Progenitor cell of endocrine pancreas (in vitro differentiated cells): Measurements from ENCODE around the gene RBM44. TPM values are rescaled to one million over a fixed set of nuclear protein-coding genes. Genes with fewer than 3 reads are reported as not detected.

Experiments
- DNase-seq: peaks from one replicate; pipeline ENCODE4 v3.0.0; 2021; ENCODE audit warnings: low spot score; ENCODE audit not compliant: unreplicated experiment
- H3K27ac Mint-ChIP-seq: 2 replicates; pipeline ENCODE4 v1.8.0; 2021; ENCODE audit warnings: mild to moderate bottlenecking, moderate library complexity, mixed read lengths
- H3K27me3 Mint-ChIP-seq: 2 replicates; pipeline ENCODE4 v1.8.0; 2021; ENCODE audit warnings: mixed read lengths
- H3K36me3 Mint-ChIP-seq: 2 replicates; pipeline ENCODE4 v1.8.0; 2022; ENCODE audit warnings: mixed read lengths; ENCODE audit not compliant: insufficient read depth
- H3K4me1 Mint-ChIP-seq: 2 replicates; pipeline ENCODE4 v1.8.0; 2021; ENCODE audit warnings: low read depth, mixed read lengths
- H3K4me3 Mint-ChIP-seq: 2 replicates; pipeline ENCODE4 v1.8.0; 2021; ENCODE audit warnings: low read depth, mild to moderate bottlenecking, moderate library complexity, mixed read lengths
- H3K9me3 Mint-ChIP-seq: 2 replicates; pipeline ENCODE4 v1.8.0; 2021; ENCODE audit warnings: low read depth, mixed read lengths
- total RNA-seq: library from RNA; stranded (reverse); gene quantifications from 2 replicates; pipeline ENCODE4 v1.2.1, GENCODE V29; 2021
- TF ChIP-seq, protein P1 (sequence below): fragments of 200-600 bp; sonication (generic); IDR thresholded peaks from one replicate; pipeline ENCODE4 v1.5.0; 2021; ENCODE audit warnings: antibody characterized with exemption, mild to moderate bottlenecking; ENCODE audit not compliant: unreplicated experiment

Gene RBM44
- total RNA-seq, 1 donor from 2014 or later = 0.81 TPM

DNA sequence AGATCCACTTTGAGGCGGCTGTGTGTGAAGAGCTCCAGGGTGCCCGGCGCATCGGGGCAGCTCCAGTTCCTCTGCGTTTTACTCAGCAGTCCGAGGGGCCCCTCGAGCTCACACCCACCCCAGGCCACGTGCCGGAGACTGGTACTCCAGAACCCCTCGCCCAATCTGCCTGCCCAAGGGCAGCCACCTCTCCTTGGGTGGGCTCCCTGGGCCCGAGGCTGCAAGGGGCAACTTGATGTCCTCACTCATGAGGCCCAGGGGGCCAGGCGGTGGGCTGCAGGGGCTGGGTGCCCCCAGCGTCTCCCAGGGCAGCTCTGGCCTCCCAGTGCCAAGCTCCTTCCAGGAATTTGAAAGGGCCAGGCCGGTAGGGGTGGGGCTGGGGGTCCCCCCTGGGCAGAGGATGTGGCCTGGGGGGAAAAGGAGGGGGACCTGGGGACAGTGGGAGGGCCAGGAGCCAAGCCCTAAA lies 77.5 kb downstream of the RBM44 start:
- TF ChIP-seq, protein P1, sequence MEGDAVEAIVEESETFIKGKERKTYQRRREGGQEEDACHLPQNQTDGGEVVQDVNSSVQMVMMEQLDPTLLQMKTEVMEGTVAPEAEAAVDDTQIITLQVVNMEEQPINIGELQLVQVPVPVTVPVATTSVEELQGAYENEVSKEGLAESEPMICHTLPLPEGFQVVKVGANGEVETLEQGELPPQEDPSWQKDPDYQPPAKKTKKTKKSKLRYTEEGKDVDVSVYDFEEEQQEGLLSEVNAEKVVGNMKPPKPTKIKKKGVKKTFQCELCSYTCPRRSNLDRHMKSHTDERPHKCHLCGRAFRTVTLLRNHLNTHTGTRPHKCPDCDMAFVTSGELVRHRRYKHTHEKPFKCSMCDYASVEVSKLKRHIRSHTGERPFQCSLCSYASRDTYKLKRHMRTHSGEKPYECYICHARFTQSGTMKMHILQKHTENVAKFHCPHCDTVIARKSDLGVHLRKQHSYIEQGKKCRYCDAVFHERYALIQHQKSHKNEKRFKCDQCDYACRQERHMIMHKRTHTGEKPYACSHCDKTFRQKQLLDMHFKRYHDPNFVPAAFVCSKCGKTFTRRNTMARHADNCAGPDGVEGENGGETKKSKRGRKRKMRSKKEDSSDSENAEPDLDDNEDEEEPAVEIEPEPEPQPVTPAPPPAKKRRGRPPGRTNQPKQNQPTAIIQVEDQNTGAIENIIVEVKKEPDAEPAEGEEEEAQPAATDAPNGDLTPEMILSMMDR = no peak
- Mint-ChIP-seq H3K36me3 (peaks cover 3% of the 10 kb centered on the region), H3K4me3 (no peak overlapping the region)

DNA sequence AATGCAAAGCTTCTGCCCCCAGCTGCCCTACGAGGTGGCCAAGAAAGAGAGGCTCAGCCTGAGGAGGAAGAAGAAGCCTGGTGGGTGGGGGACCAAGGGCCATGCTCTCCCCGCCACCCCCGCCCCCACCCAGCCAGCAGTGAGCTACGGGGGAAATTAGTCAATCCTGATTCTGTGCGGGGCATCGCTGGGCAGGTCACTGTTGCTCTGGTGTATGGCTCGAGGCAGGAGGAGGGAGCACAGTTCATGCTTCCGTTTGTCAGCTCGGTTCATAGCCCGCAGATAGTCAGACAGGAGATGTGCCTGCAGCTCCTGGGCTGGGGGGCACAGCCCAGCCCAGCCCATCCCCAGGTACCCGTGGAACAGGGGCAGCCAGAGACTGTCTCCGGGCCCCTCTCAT lies 78.0 kb downstream of the RBM44 start:
- Mint-ChIP-seq H3K27ac (no peak overlapping the region), H3K9me3 (no peaks in the 10 kb centered on the region), H3K4me1 (peaks cover 2% of the 10 kb centered on the region), H3K4me3 (no peak overlapping the region), H3K27me3 (no peaks in the 10 kb centered on the region), H3K36me3 (peaks cover 7% of the 10 kb centered on the region)
- TF ChIP-seq, protein P1 = no peak
- DNase-seq = no peak

More for the DNA sequence above, 77.5 kb downstream of the RBM44 start:
- no peak overlapping the region for H3K27ac Mint-ChIP-seq
- no peaks in the 10 kb centered on the region for H3K27me3 Mint-ChIP-seq
- DNase-seq = no peak
- no peaks in the 10 kb centered on the region for H3K9me3 Mint-ChIP-seq
- peaks cover 2% of the 10 kb centered on the region for H3K4me1 Mint-ChIP-seq

DNA sequence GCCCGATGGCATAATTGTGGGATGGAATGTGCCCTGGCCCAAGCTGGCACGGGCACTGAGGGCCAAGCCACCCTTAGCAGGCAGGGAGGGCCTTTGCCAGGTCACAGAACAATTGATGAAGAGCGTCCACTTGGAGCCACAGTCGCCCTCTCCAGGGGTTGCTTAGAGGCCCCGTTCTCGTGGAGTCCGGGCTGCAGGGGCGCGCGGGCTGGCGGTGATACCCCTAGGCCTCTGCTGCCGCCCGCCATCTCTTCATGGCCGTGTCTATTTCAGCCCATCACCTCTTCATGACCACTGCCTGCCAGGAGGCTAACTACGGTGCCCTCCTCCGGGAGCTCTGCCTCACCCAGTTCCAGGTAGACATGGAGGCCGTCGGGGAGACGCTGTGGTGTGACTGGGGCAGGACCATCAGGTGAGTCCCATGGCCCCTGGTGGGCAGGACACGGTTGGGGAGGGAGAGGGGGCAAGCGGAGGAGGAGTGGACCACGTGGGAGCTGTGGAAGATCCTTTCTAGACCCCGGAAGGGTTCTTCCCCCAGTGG lies 78.4 kb downstream of the RBM44 start:
- Mint-ChIP-seq H3K27ac (no peak overlapping the region), H3K4me3 (no peak overlapping the region), H3K36me3 (peaks cover 12% of the 10 kb centered on the region), H3K4me1 (peaks cover 2% of the 10 kb centered on the region), H3K27me3 (no peaks in the 10 kb centered on the region), H3K9me3 (no peaks in the 10 kb centered on the region)
- TF ChIP-seq, protein P1 = no peak
- no peak for DNase-seq

DNA sequence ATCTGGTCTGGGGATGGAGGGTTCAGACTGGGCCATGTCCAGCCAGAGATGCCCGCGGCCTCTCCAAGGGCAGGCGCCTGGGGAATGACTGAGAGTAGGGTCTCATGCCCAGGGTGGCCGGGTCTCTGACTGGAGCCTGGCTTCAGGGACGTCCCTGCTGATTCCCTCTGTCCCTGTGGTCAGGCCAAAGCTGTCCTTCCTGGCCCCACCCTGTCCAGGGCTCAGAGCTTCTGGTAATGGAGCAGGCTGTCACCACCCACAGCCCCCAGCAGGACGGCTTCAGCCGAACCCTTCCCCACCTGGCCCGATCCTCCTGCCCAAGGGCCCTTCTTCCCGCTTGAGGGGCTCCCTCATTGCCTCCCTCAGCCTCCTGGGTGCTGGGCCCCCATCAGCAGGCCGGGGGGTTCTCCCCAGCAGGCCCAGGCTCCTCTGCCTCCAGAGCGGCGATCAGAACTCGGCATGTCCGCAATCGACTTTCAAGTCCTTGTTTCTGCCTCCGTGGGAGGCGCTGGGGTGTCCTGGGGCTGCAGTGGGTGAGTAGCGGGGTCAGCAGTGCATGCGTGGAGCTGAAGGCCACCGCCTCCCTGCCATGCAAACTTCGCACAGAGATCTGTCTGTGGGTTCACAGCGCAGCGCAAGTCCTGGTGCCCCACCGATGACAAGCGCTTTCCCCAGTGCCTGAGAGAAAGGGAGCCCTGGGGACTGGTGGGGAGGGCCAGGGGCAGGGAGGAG lies 79.2 kb downstream of the RBM44 start:
- Mint-ChIP-seq H3K9me3 (no peaks in the 10 kb centered on the region), H3K4me1 (peaks cover 4% of the 10 kb centered on the region)

DNA sequence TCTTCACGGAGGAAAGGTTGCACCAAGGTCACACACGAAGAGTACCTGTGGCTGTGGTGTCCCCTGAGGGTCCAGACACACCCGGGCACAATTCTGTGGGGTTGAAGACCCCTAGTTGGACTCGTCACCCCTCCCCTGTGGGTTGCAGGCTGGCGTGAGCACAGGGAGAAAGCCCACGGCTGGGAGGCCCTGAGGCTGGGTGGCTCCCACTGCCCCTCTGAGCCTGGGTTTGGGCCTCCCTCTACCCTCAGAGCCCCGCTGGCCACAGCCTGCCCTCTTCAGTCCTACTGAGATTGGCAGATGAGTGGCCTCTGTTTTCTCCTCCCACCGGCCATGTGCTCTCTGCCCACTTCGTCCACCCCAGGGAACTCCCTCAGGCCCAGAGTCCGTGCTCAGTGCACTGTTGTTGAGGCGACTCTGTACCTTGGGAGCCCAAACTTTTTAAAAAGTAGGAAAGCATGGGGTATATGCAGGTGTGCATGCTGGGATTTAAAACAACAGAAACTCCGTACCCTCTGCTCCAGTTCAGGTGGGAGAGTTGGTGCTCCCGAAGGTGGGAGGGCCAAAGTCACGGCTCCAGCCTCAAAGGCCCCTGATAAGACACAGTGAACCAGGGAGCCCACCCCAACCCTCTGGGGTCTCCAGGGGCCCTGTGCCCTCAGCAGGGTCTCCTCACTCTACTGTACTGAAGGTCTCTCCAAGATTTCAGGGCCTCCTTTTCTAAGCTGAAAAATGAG lies 79.9 kb downstream of the RBM44 start:
- TF ChIP-seq, protein P1 = no peak
- no peaks in the 10 kb centered on the region for H3K9me3 Mint-ChIP-seq
- H3K4me3 Mint-ChIP-seq = no peak overlapping the region
- peaks cover 15% of the 10 kb centered on the region for H3K36me3 Mint-ChIP-seq
- no peaks in the 10 kb centered on the region for H3K27me3 Mint-ChIP-seq
- H3K27ac Mint-ChIP-seq = no peak overlapping the region
- peaks cover 4% of the 10 kb centered on the region for H3K4me1 Mint-ChIP-seq
- DNase-seq = no peak

More for the DNA sequence above, 79.2 kb downstream of the RBM44 start:
- H3K27me3 Mint-ChIP-seq = no peaks in the 10 kb centered on the region
- H3K27ac Mint-ChIP-seq = no peak overlapping the region
- TF ChIP-seq, protein P1 = no peak
- DNase-seq = no peak
- peaks cover 15% of the 10 kb centered on the region for H3K36me3 Mint-ChIP-seq
- H3K4me3 Mint-ChIP-seq = no peak overlapping the region
